HG03025 (cell line): ENCODE results near the gene CACNA1E.

Experiments
- ATAC-seq: cut with Tn5 transposase; IDR thresholded peaks from one replicate; pipeline ENCODE4 v1.9.1; 2021; ENCODE audit warnings: mild to moderate bottlenecking, moderate library complexity; ENCODE audit not compliant: unreplicated experiment, low FRiP score

The CACNA1E gene

GRCh38 chr1:181674617-181675016 is 191.3 kb downstream of the CACNA1E start:
- no peak for ATAC-seq

GRCh38 chr1:181675091-181675917 is 192.0 kb downstream of the CACNA1E start:
- no peak for ATAC-seq

- ATAC-seq, result no peak
Measured at GRCh38 chr1:181675918-181676190, 192.5 kb downstream of the CACNA1E start.

- no peak for ATAC-seq
Measured at GRCh38 chr1:181676269-181676668, 193.0 kb downstream of the CACNA1E start.

GRCh38 chr1:181680332-181680731 is 197.0 kb downstream of the CACNA1E start:
- ATAC-seq, result no peak

- ATAC-seq, result no peak
Measured at GRCh38 chr1:181680871-181681270, 197.6 kb downstream of the CACNA1E start.

- no peak for ATAC-seq
Measured at GRCh38 chr1:181685211-181685610, 201.9 kb downstream of the CACNA1E start.

GRCh38 chr1:181701891-181702290 is 218.6 kb downstream of the CACNA1E start:
- ATAC-seq, result no peak

GRCh38 chr1:181704546-181704945 is 221.2 kb downstream of the CACNA1E start:
- no peak for ATAC-seq

GRCh38 chr1:181711820-181712219 is 228.5 kb downstream of the CACNA1E start:
- no peak for ATAC-seq

- ATAC-seq, result no peak
Measured at GRCh38 chr1:181712711-181713110, 229.4 kb downstream of the CACNA1E start.

- no peak for ATAC-seq
Measured at GRCh38 chr1:181714428-181714827, 231.1 kb downstream of the CACNA1E start.

- ATAC-seq, result no peak
Measured at GRCh38 chr1:181718034-181718433, 234.7 kb downstream of the CACNA1E start.

GRCh38 chr1:181726320-181727012 is 243.1 kb downstream of the CACNA1E start:
- no peak for ATAC-seq

- no peak for ATAC-seq
Measured at GRCh38 chr1:181730606-181731005, 247.3 kb downstream of the CACNA1E start.

GRCh38 chr1:181732218-181732990 is 249.1 kb downstream of the CACNA1E start:
- no peak for ATAC-seq

- ATAC-seq, result no peak
Measured at GRCh38 chr1:181733486-181733885, 250.2 kb downstream of the CACNA1E start.

- no peak for ATAC-seq
Measured at GRCh38 chr1:181737056-181737455, 253.7 kb downstream of the CACNA1E start.

- no peak for ATAC-seq
Measured at GRCh38 chr1:181739214-181739613, 255.9 kb downstream of the CACNA1E start.

GRCh38 chr1:181742426-181742825 is 259.1 kb downstream of the CACNA1E start:
- ATAC-seq, result no peak

- ATAC-seq, result no peak
Measured at GRCh38 chr1:181743878-181744312, 260.6 kb downstream of the CACNA1E start.
